SK-N-SH (cell line): ENCODE data around the gene KCNK4. TPM values are rescaled to one million over a fixed set of nuclear protein-coding genes. Genes with fewer than 3 reads are reported as not detected.

Experiments
- CTCF ChIA-PET: fragments of 300-600, 350-600 bp; formaldehyde crosslinking; extraction: SDS; loops from one replicate; lab custom pipeline; 2021; lab: Yijun Ruan, JAX
- POLR2A ChIA-PET: fragments of 350-600 bp; sonication (Branson Sonifier 250); formaldehyde crosslinking; extraction: SDS; loops from one replicate; lab custom pipeline; 2020; ENCODE audit warnings: antibody characterized with exemption, inconsistent platforms; lab: Yijun Ruan, JAX
- DNase-seq: peaks from one replicate; pipeline ENCODE4 v3.0.0; 2012
- H2AFZ ChIP-seq: fragments of 200-600 bp; sonication (generic); 2 replicates; pipeline ENCODE4 v1.8.1; 2016; ENCODE audit warnings: antibody characterized with exemption, mild to moderate bottlenecking, low read depth
- H3F3A ChIP-seq: fragments of 200-600 bp; sonication (generic); replicated peaks from 2 replicates; pipeline ENCODE3; 2016; ENCODE audit warnings: antibody characterized with exemption, mild to moderate bottlenecking; ENCODE audit not compliant: insufficient read depth
- H3K27ac ChIP-seq, 2 experiments: fragments of 200-500 bp in 1 of 2; fragments of 200-600 bp in 1 of 2; sonication (Bioruptor generic) in 1 of 2; sonication (generic), shearing (Covaris generic) in 1 of 2; 2 replicates each; pipeline versions ENCODE4 v1.5.1 to v1.6.1; 2014 to 2016; ENCODE audit warnings: low read depth in 2 of 2, inconsistent platforms in 1 of 2, low read length in 1 of 2, mild to moderate bottlenecking in 1 of 2, mixed read lengths in 1 of 2
- H3K27me3 ChIP-seq: fragments of 200-600 bp; sonication (generic), shearing (Covaris generic); 2 replicates; pipeline ENCODE4 v1.6.1; 2016; ENCODE audit warnings: mixed run types; ENCODE audit not compliant: insufficient read depth
- H3K36me3 ChIP-seq, 2 experiments: fragments of 200-500 bp in 1 of 2; fragments of 200-600 bp in 1 of 2; sonication (Bioruptor generic) in 1 of 2; sonication (generic) in 1 of 2; replicated peaks in 1 of 2; 2 replicates each; pipeline versions ENCODE3 to v1.5.1; 2014 to 2016; ENCODE audit warnings: low read length in 1 of 2, mild to moderate bottlenecking in 1 of 2; ENCODE audit not compliant: insufficient read depth in 2 of 2, control insufficient read depth in 1 of 2
- H3K4me1 ChIP-seq, 2 experiments: fragments of 200-500 bp in 1 of 2; fragments of 200-600 bp in 1 of 2; sonication (Bioruptor generic) in 1 of 2; sonication (generic), shearing (Covaris generic) in 1 of 2; 2 replicates each; pipeline versions ENCODE4 v1.5.1 to v1.6.1; 2014 to 2016; ENCODE audit warnings: low read depth in 1 of 2, low read length in 1 of 2, mixed run types in 1 of 2; ENCODE audit not compliant: insufficient read depth in 2 of 2, control insufficient read depth in 1 of 2
- H3K4me2 ChIP-seq: fragments of 200-600 bp; sonication (generic), shearing (Covaris generic); 2 replicates; pipeline ENCODE4 v1.6.1; 2017; ENCODE audit warnings: mixed run types
- H3K4me3 ChIP-seq, 2 experiments: fragments of 200-500 bp in 1 of 2; fragments of 200-600 bp in 1 of 2; sonication (Bioruptor generic) in 1 of 2; sonication (generic), shearing (Covaris generic) in 1 of 2; 2 replicates each; pipeline versions ENCODE4 v1.5.1 to v1.8.1; 2014 to 2016; ENCODE audit warnings: low read depth in 2 of 2, inconsistent platforms in 1 of 2, low read length in 1 of 2, mild to moderate bottlenecking in 1 of 2, mixed read lengths in 1 of 2, moderate library complexity in 1 of 2
- H3K79me2 ChIP-seq: fragments of 200-600 bp; sonication (generic); 2 replicates; pipeline ENCODE4 v1.8.1; 2017; ENCODE audit warnings: mild to moderate bottlenecking; ENCODE audit not compliant: insufficient read depth
- H3K9ac ChIP-seq: fragments of 200-600 bp; sonication (generic); 2 replicates; pipeline ENCODE4 v1.6.1; 2017; ENCODE audit warnings: mixed run types
- H3K9me2 ChIP-seq: fragments of 200-600 bp; sonication (generic); 2 replicates; pipeline ENCODE4 v1.6.1; 2017; ENCODE audit warnings: mixed run types
- H3K9me3 ChIP-seq: fragments of 200-600 bp; sonication (generic); 2 replicates; pipeline ENCODE4 v1.6.1; 2017; ENCODE audit warnings: mixed run types, mild to moderate bottlenecking, moderate library complexity
- H4K20me1 ChIP-seq: fragments of 200-600 bp; sonication (generic); 2 replicates; pipeline ENCODE4 v1.6.1; 2017; ENCODE audit warnings: mild to moderate bottlenecking, mixed run types; ENCODE audit not compliant: insufficient read depth
- CHD2 ChIP-seq: fragments of 150-350 bp; IDR thresholded peaks from 2 replicates; pipeline ENCODE4 v1.6.1; 2018; ENCODE audit warnings: low read length; ENCODE audit not compliant: partially characterized antibody
- ELF1 ChIP-seq: IDR thresholded peaks from 2 replicates; pipeline ENCODE4 v1.4.0; 2012
- GABPA ChIP-seq: IDR thresholded peaks from 2 replicates; pipeline ENCODE4 v1.4.0; 2012; ENCODE audit warnings: low read depth, mild to moderate bottlenecking
- GATA2 ChIP-seq: sonication (generic); formaldehyde crosslinking; IDR thresholded peaks from 2 replicates; pipeline ENCODE4 v1.5.0; 2020; ENCODE audit warnings: mild to moderate bottlenecking, missing genetic modification reagents
- JUND ChIP-seq: IDR thresholded peaks from 2 replicates; pipeline ENCODE4 v1.4.0; 2012
- NRF1 ChIP-seq: IDR thresholded peaks from 2 replicates; pipeline ENCODE4 v1.6.1; 2012; ENCODE audit warnings: low read depth, mild to moderate bottlenecking, low read length
- RAD21 ChIP-seq: IDR thresholded peaks from 2 replicates; pipeline ENCODE4 v1.6.1; 2012; ENCODE audit warnings: mild to moderate bottlenecking, low read length
- RCOR1 ChIP-seq: fragments of 150-350 bp; IDR thresholded peaks from 2 replicates; pipeline ENCODE4 v1.6.1; 2017; ENCODE audit warnings: antibody characterized with exemption, low read length
- RFX5 ChIP-seq: IDR thresholded peaks from 2 replicates; pipeline ENCODE4 v1.6.1; 2012; ENCODE audit warnings: mild to moderate bottlenecking, improper control_type of control experiment, low read length
- TAF1 ChIP-seq: IDR thresholded peaks from 2 replicates; pipeline ENCODE4 v1.6.1; 2012; ENCODE audit warnings: low read depth, mild to moderate bottlenecking, low read length, moderate library complexity, borderline replicate concordance
- YY1 ChIP-seq: IDR thresholded peaks from 2 replicates; pipeline ENCODE4 v1.4.0; 2012; ENCODE audit warnings: low read depth, mild to moderate bottlenecking
- WGBS: methylation state at CpG from one replicate; pipeline ENCODE4 v1.1.6; 2017; ENCODE audit warnings: low lambda C conversion rate; 5-methylcytosine and 5-hydroxymethylcytosine counted together
- polyA plus RNA-seq, 3 experiments: library from polyadenylated mRNA; depleted of rRNA; stranded (reverse); fragments of >200 nt; gene quantifications; 2 replicates each; pipeline ENCODE4 v1.2.3, GENCODE V29; 2012
- TF ChIP-seq, protein P1 (sequence below): IDR thresholded peaks from 2 replicates; pipeline ENCODE4 v1.4.0; 2012; ENCODE audit warnings: low read depth, borderline replicate concordance
- TF ChIP-seq, protein P2 (sequence below): IDR thresholded peaks from 2 replicates; pipeline ENCODE4 v1.4.0; 2012; ENCODE audit warnings: low read depth, borderline replicate concordance
- TF ChIP-seq, protein P3 (sequence below): fragments of 200-600 bp; sonication (generic); IDR thresholded peaks from 2 replicates; pipeline ENCODE4 v1.6.1; 2017; ENCODE audit warnings: antibody characterized with exemption, mild to moderate bottlenecking, moderate library complexity
- TF ChIP-seq, protein P4 (sequence below): IDR thresholded peaks from 2 replicates; pipeline ENCODE4; 2012

KCNK4 gene
- polyA plus RNA-seq, 1 of the 3 experiments (the other 2 are of a cell fraction), result 0.16 TPM

DNA sequence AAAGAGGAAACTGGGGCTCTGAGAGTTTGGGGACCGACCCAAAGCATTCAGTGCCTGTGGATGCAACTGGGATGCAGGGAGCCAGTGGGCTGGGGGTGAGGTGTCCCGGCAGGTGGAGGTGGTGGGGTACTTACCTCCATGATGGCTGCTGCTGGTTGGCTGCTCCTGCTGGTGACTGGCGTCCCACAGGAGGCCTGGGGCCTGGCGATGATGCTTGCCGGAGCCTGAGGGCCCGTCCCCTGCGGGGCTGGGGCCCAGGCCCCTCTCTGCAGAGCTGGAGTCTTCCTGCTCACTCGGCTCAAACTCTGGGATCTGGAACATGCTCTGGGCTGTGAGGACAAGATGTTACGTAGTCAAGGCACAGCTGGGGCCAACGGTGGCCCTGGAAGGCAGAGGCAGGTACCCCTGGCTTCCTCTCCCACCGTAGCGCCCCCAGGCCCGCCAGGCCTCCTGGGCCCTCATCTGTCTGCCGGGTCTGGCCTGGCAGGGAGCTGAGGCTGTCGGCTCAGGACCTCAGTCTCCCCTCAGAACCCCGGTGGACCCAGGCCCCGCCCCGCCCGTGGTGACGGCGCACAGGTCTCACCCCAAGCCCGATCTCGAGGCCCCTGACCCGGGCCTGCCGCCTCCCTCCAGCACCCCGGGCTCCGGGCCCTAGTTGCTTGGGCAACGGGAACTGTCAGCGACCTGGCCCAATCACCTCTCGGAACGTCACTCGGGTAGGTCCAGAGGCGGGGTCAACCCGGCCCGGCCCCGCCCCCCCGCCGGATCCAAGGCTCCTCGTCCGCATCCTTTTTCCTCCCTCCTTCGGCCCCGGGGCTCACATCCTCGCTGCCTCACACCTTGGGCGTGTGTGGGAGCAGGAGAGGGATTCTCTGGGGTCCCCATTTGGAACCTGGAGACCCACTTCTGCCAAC lies 6.8 kb upstream of the KCNK4 start, which contains the start of gene BAD (continued):
- TF ChIP-seq, protein P1, sequence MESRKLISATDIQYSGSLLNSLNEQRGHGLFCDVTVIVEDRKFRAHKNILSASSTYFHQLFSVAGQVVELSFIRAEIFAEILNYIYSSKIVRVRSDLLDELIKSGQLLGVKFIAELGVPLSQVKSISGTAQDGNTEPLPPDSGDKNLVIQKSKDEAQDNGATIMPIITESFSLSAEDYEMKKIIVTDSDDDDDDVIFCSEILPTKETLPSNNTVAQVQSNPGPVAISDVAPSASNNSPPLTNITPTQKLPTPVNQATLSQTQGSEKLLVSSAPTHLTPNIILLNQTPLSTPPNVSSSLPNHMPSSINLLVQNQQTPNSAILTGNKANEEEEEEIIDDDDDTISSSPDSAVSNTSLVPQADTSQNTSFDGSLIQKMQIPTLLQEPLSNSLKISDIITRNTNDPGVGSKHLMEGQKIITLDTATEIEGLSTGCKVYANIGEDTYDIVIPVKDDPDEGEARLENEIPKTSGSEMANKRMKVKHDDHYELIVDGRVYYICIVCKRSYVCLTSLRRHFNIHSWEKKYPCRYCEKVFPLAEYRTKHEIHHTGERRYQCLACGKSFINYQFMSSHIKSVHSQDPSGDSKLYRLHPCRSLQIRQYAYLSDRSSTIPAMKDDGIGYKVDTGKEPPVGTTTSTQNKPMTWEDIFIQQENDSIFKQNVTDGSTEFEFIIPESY, result no peak
- TF ChIP-seq YY1 (0 out of 2 replicates have a peak, but pooled peaks have one; percentile 23), TAF1 (0 out of 2 replicates have a peak, but pooled peaks have one; percentile 9)
- TF ChIP-seq, all 33 proteins: peak for 10

DNA sequence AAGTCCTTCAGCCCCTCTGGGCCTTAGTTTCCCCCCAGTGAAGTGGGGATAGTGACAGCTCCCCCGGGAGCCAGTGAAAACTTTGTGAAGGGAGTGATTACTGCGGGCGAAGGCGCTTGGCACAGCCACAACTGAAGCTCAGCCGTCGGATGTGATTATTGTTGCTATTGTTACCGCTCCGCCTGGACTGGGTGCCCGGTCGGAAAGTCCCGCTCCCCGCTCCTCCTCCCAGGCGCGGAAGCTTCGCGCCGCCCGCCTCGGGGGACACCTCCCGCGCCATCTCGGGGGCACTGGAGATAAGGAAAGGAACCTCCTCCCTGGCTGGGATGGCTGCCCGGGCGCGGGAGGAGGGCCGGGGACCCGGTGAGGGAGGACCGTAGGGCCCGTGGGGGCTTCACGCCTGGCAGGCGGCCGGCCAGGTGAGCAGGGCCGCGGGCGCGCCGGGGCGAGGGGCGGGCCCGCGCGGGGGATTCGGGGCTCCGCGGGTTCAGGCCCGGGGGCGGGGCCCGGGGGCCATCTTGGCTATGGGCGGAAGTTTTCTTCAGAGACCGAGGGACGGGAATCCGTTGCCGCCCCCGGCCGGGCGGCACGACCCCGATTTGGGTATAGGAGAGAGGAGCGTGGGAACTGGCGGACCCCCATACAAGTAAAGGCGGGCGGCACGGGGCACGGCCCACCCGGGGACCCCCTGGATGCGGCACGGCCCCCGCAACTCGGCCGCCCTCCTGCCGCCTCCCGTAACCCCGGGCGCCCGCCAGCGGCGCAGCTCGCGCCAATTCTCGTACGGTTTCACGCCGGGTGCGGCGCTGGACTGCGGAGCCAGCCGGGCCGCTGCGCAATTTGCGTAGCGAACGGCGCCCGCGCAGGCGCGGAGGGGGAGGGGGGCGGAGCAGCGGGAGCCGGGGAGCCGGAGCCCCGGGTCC lies 5.9 kb upstream of the KCNK4 start, which contains the start of gene GPR137:
Gene GPR137 (plus strand): TSS at position 887 of the 923 bp plus-strand sequence. CDS start 677 bp downstream, outside the sequence.
- WGBS, result 0% methylated on average over 6 of the region's 102 CpGs
- peak within 1 kb of the TSS; percentile 100 for H3K4me2 ChIP-seq
- DNase-seq, result peak; percentile 97

More for the DNA sequence above, 5.9 kb upstream of the KCNK4 start, which contains the start of gene GPR137:
- peaks cover 8 to 21% of the 10 kb centered on the region in 2 experiments; a peak in 2 of 4 replicates for H3K4me1 ChIP-seq
- H4K20me1 ChIP-seq, result no peaks in the 10 kb centered on the region
- peak within 1 kb of the TSS; percentile 87 to 96 for H3K27ac ChIP-seq
- H3K36me3 ChIP-seq, result peaks cover 0 to 6% of the 10 kb centered on the region in 2 experiments
- H3K79me2 ChIP-seq, result peaks cover 28% of the 10 kb centered on the region
- POLR2A ChIA-PET, result interaction anchor here (0.5 to 3.2 kb wide), 8 partner anchors 9 to 105 kb away, joined by 3 to 33 read pairs (median 3); partner anchors contain the start of genes ESRRA and TRMT112
- H3K27me3 ChIP-seq, result no peaks in the 10 kb centered on the region
- H3K9me3 ChIP-seq, result no peaks in the 10 kb centered on the region
- H3K9me2 ChIP-seq, result no peaks in the 10 kb centered on the region
- peak within 1 kb of the TSS; percentile 60 to 95 for H3K4me3 ChIP-seq
- peak within 1 kb of the TSS; percentile 89 for H3K9ac ChIP-seq
- TF ChIP-seq CHD2, result peak; percentile 56
- TF ChIP-seq, protein P2, sequence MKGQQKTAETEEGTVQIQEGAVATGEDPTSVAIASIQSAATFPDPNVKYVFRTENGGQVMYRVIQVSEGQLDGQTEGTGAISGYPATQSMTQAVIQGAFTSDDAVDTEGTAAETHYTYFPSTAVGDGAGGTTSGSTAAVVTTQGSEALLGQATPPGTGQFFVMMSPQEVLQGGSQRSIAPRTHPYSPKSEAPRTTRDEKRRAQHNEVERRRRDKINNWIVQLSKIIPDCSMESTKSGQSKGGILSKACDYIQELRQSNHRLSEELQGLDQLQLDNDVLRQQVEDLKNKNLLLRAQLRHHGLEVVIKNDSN, result no peak
- no peak for TF ChIP-seq RFX5
- TF ChIP-seq, protein P1, result peak; percentile 67; the same call in 1 of the 2 replicates
- TF ChIP-seq RCOR1, result no peak
- no peak for TF ChIP-seq RAD21
- TF ChIP-seq, protein P3, sequence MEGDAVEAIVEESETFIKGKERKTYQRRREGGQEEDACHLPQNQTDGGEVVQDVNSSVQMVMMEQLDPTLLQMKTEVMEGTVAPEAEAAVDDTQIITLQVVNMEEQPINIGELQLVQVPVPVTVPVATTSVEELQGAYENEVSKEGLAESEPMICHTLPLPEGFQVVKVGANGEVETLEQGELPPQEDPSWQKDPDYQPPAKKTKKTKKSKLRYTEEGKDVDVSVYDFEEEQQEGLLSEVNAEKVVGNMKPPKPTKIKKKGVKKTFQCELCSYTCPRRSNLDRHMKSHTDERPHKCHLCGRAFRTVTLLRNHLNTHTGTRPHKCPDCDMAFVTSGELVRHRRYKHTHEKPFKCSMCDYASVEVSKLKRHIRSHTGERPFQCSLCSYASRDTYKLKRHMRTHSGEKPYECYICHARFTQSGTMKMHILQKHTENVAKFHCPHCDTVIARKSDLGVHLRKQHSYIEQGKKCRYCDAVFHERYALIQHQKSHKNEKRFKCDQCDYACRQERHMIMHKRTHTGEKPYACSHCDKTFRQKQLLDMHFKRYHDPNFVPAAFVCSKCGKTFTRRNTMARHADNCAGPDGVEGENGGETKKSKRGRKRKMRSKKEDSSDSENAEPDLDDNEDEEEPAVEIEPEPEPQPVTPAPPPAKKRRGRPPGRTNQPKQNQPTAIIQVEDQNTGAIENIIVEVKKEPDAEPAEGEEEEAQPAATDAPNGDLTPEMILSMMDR, result no peak
- peak; percentile 44; the same call in 1 of the 2 replicates for TF ChIP-seq GATA2 (CRISPR knock-in tag)
- peak; percentile 83 for TF ChIP-seq NRF1
- no peak for TF ChIP-seq JUND
- TF ChIP-seq ELF1, result peak; percentile 89
- TF ChIP-seq, protein P4, sequence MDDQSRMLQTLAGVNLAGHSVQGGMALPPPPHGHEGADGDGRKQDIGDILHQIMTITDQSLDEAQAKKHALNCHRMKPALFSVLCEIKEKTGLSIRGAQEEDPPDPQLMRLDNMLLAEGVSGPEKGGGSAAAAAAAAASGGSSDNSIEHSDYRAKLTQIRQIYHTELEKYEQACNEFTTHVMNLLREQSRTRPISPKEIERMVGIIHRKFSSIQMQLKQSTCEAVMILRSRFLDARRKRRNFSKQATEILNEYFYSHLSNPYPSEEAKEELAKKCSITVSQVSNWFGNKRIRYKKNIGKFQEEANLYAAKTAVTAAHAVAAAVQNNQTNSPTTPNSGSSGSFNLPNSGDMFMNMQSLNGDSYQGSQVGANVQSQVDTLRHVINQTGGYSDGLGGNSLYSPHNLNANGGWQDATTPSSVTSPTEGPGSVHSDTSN, result peak; percentile 28
- TF ChIP-seq YY1, result peak; percentile 93
- TF ChIP-seq GABPA, result peak; percentile 67; the same call in 1 of the 2 replicates
- TF ChIP-seq TAF1, result no peak; the same call in 1 of the 2 replicates
- CTCF ChIA-PET, result interaction anchor here (1.6 to 12.2 kb wide), 4 partner anchors 12 to 34 kb away, joined by 5 to 196 read pairs (median 32); partner anchors contain the start of genes CATSPERZ, ESRRA and PLCB3
- peaks cover 10% of the 10 kb centered on the region for H3F3A ChIP-seq
- peak within 1 kb of the TSS; percentile 83 for H2AFZ ChIP-seq
